Uterine smooth muscle cell (primary cell): Measurements from ENCODE around the gene OR51I1. TPM values are rescaled to one million over a fixed set of nuclear protein-coding genes. Genes with fewer than 3 reads are reported as not detected.

Experiments
- total RNA-seq: library from RNA; depleted of rRNA; stranded (reverse); fragments of >200 nt; gene quantifications from 2 replicates; pipeline ENCODE4 v1.2.3, GENCODE V29; 2014

OR51I1 gene
- total RNA-seq, result 0.11 TPM in 1 of 2 replicates, not detected in the other

GRCh38 chr11:5441414-5441813 lies at the start of gene OR51I1:
Gene OR51I1 (minus strand): TSS chr11:5441514. CDS start chr11:5441514, 0 bp downstream.

GRCh38 chr11:5488385-5488784 lies 47.1 kb upstream of the OR51I1 start, which contains the start of gene OR52D1:
Gene OR52D1 (plus strand): TSS chr11:5488685. CDS start chr11:5488707, 22 bp downstream.

GRCh38 chr11:5449023-5449422 lies 7.7 kb upstream of the OR51I1 start, which contains the start of gene OR51I2:
Gene OR51I2 (plus strand): TSS chr11:5449323. CDS start chr11:5453489, 4,166 bp downstream.

GRCh38 chr11:5421811-5422210 lies 19.5 kb downstream of the OR51I1 start, which contains the start of gene OR51Q1:
Gene OR51Q1 (plus strand): TSS chr11:5422111. CDS start chr11:5422201, 90 bp downstream.

Other genes with a start within 250 kb of the OR51I1 start
- not detected in 2 replicates for gene OR51V1, start 240.8 kb downstream of the OR51I1 start, total RNA-seq
- not detected in 2 replicates for gene HBB, start 214.4 kb downstream of the OR51I1 start, total RNA-seq
- gene HBD, start 207.0 kb downstream of the OR51I1 start, total RNA-seq, result 0.25 and 0.77 TPM in 2 replicates
- gene HBG1, start 191.7 kb downstream of the OR51I1 start, total RNA-seq, result not detected in 2 replicates
- gene HBG2, start 186.7 kb downstream of the OR51I1 start, total RNA-seq, result not detected in 2 replicates
- gene HBE1, start 171.6 kb downstream of the OR51I1 start, total RNA-seq, result not detected in 2 replicates
- gene OR51B4, start 139.6 kb downstream of the OR51I1 start, total RNA-seq, result 0.11 TPM in 1 of 2 replicates, not detected in the other
- 0.12 TPM in 1 of 2 replicates, not detected in the other for gene OR51B2, start 117.2 kb downstream of the OR51I1 start, total RNA-seq
- gene OR51B5, start 98.0 kb downstream of the OR51I1 start, total RNA-seq, result 0.12 TPM in 1 of 2 replicates, not detected in the other
- not detected in 2 replicates for gene OR51B6, start 90.0 kb downstream of the OR51I1 start, total RNA-seq
- 0.11 TPM in 1 of 2 replicates, not detected in the other for gene OR51M1, start 57.7 kb downstream of the OR51I1 start, total RNA-seq
- not detected in 2 replicates for gene OR51Q1, start 19.4 kb downstream of the OR51I1 start, total RNA-seq
- not detected in 2 replicates for gene OR51I2, start 7.8 kb upstream of the OR51I1 start, total RNA-seq
- gene OR52D1, start 47.2 kb upstream of the OR51I1 start, total RNA-seq, result not detected in 2 replicates
- 0.12 TPM in 1 of 2 replicates, not detected in the other for gene UBQLN3, start 68.4 kb upstream of the OR51I1 start, total RNA-seq
- gene UBQLNL, start 75.2 kb upstream of the OR51I1 start, total RNA-seq, result not detected in 2 replicates
- gene OR52H1, start 107.0 kb upstream of the OR51I1 start, total RNA-seq, result 0.66 and 1.1 TPM in 2 replicates
- not detected in 2 replicates for gene OR52B6, start 139.4 kb upstream of the OR51I1 start, total RNA-seq
- 6.5 and 12.2 TPM in 2 replicates for gene TRIM6, start 155.1 kb upstream of the OR51I1 start, total RNA-seq
- 10.1 and 12.6 TPM in 2 replicates for gene TRIM34, start 183.5 kb upstream of the OR51I1 start, total RNA-seq
- 37.6 and 52.2 TPM in 2 replicates for gene TRIM5, start 243.6 kb upstream of the OR51I1 start, total RNA-seq
- 46.7 and 73.4 TPM in 2 replicates for gene TRIM22, start 248.3 kb upstream of the OR51I1 start, total RNA-seq